Stimulated activated CD4-positive, alpha-beta T cell treated with anti-CD3 and anti-CD28 coated beads, TNF-alpha, amount 100 ng/mL, for 1 hour (primary cell): ENCODE results near the gene TMCO4.
"Not testable (repeated sequence)": the region's sequence is repeated elsewhere in the genome, so short reads cannot be mapped to it uniquely, and the experiment has no call there.

Experiments
- DNase-seq, 3 donors: peaks; one replicate each; pipeline ENCODE4 v3.0.0-alpha.2; 2020; ENCODE audit warnings: low read depth in 3 of 3, low spot score in 1 of 3

The TMCO4 gene

DNA sequence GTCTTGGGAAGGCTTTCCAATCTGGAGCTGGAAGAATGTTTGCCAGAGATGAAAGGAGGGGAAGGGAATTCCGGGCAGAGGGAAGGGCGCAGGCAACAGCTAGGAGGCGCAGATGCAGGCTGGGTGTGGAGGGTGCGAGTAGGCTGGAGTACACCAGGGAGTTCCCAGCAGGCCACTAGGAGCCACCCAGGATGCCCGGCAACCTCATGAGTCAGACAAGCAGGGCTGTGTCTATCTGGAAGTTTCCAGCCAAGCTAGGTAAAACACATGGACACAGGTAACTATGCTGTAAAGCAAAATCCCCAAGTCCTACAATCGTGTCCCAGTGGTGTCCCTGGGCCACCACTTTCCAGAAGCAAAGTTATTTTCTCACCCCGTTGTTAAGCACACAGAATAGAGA is 156.6 kb downstream of the TMCO4 start:
- DNase-seq = no peak

GRCh38 chr1:19640363-19641316 is 159.1 kb downstream of the TMCO4 start:
- DNase-seq = no peak

- DNase-seq = no peak
These were observed 159.7 kb downstream of the TMCO4 start for GRCh38 chr1:19639999-19640362.

DNA sequence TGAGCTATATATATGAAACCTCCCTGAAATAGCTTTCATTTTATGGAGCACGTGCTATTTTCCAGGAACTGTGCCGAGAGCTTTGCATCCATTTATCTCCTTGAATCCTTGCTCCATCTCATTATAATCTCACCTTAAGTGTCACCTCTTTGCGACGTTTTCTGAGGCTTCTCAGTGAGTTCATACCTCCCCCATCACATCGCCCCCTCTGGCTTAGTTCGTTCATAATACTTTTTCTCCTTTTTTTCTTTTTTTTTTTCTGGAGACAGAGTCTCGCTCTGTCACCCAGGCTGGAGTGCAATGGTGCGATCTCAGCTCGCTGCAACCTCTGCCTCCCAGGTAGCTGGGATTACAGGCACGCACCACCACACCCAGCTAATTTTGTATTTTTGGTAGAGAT is 160.5 kb downstream of the TMCO4 start:
- not testable (repeated sequence) for DNase-seq

DNA sequence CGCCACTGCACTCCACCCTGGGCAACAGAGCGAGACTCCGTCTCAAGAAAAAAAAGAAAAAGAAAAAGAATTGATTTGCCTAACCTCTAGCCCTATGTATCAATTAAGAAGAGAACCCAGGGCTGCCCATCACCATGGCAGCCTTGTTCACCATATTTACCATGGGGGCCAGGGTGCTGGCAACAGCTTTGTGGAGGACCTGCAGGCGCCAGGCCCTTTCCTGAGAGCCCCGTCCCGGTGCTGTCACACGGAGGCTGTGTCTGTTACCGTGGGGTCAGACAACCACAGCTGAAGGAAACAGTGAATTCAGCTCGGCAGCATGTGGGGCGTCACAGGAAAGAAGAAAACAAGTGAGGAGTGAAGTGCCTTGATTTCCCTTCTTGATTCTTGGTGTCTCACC is 162.1 kb downstream of the TMCO4 start:
- DNase-seq = no peak

GRCh38 chr1:19636749-19637148 is 163.0 kb downstream of the TMCO4 start:
- not testable (repeated sequence) for DNase-seq

DNA sequence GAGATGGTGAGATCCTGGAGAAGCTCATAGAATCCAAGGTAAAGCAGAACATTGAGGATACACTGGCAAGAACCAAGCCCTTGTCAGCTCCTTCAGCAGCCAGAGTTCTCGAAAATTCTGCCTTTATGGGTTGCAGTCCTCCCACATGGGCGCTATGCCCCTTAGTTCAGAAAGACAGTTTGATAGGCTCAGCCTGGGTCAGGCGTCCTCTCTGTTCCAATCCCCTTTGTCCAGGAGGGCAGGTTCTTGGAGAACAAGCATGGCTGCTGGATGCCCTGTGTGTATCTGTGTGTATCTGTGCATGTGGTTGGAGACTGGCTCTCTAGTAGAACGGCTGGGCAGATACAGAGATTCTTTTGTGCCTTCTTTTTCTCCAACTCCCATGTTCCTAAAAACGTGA is 163.7 kb downstream of the TMCO4 start:
- DNase-seq = no peak

DNA sequence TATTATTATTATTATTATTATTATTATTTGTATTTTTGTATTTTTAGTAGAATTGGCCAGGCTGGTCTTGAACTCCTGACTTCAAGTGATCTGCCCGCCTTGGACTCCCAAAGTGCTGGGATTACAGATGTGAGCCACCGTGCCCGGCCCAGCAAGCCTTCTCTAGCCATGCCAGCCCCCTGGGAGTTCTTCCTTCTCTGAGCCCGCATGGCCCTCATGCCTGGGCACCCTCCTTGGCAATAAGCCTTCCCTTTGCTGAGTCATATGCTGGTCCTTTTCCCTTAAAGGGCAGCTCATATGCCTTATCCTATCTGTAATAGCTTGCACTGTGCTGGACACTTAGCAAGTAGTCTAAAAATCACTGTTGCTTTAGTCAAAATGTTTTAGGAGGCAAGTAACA is 164.1 kb downstream of the TMCO4 start:
- DNase-seq = no peak

- not testable (repeated sequence) for DNase-seq
These were observed 164.7 kb downstream of the TMCO4 start for GRCh38 chr1:19635064-19635463.

GRCh38 chr1:19633106-19633505 is 166.6 kb downstream of the TMCO4 start:
- no peak for DNase-seq
